Calu3 (cell line): ENCODE measurements around the gene TLE2. TPM values are rescaled to one million over a fixed set of nuclear protein-coding genes. Genes with fewer than 3 reads are reported as not detected.

Experiments
- BruUV-seq: library from RNA; stranded (reverse); fragments of 400-500 nt; replicated peaks from 2 replicates; lab custom pipeline; 2021; lab: Mats Ljungman, UMichigan
- CTCF ChIA-PET: fragments of 300-600 bp; sonication (Branson Sonifier 250); formaldehyde crosslinking; loops from one replicate; lab custom pipeline; 2022; ENCODE audit warnings: antibody characterized with exemption; lab: Charles Lee
- DNase-seq: peaks from one replicate; pipeline ENCODE4 v3.0.0; 2022
- H3K27ac Mint-ChIP-seq: one replicate; pipeline ENCODE4 v1.8.0; 2022; ENCODE audit warnings: mixed read lengths; ENCODE audit not compliant: unreplicated experiment
- H3K27me3 Mint-ChIP-seq: one replicate; pipeline ENCODE4 v1.8.0; 2022; ENCODE audit warnings: mixed read lengths; ENCODE audit not compliant: unreplicated experiment
- H3K36me3 Mint-ChIP-seq: one replicate; pipeline ENCODE4 v1.8.0; 2022; ENCODE audit warnings: mild to moderate bottlenecking, moderate library complexity, mixed read lengths; ENCODE audit not compliant: insufficient read depth, unreplicated experiment
- H3K4me1 Mint-ChIP-seq: one replicate; pipeline ENCODE4 v1.8.0; 2022; ENCODE audit warnings: mild to moderate bottlenecking, low read depth, mixed read lengths; ENCODE audit not compliant: unreplicated experiment
- H3K4me3 Mint-ChIP-seq: one replicate; pipeline ENCODE4 v1.8.0; 2022; ENCODE audit warnings: mild to moderate bottlenecking, low read depth, moderate library complexity, mixed read lengths; ENCODE audit not compliant: unreplicated experiment
- H3K9me3 Mint-ChIP-seq: one replicate; pipeline ENCODE4 v1.8.0; 2022; ENCODE audit warnings: low read depth, mixed read lengths; ENCODE audit not compliant: unreplicated experiment
- CTCF ChIP-seq: fragments of 200-600 bp; IDR thresholded peaks from one replicate; pipeline ENCODE4 v1.8.0; 2022; ENCODE audit warnings: antibody characterized with exemption; ENCODE audit not compliant: unreplicated experiment
- intact Hi-C: fragments of 100-400 bp; cut with micrococcal nuclease; formaldehyde crosslinking; loops from one replicate; pipeline ENCODE4 v1.10.0; 2022; ENCODE audit not compliant: unreplicated experiment
- total RNA-seq: library from RNA; stranded (reverse); gene quantifications from 2 replicates; pipeline ENCODE4 v1.2.3, GENCODE V29; 2022

The TLE2 gene
- total RNA-seq, 1 experiment from 2014 or later: 8.5 TPM

- H3K4me3 Mint-ChIP-seq: no peak overlapping the region
- no peaks in the 10 kb centered on the region for H3K9me3 Mint-ChIP-seq
- peaks cover 20% of the 10 kb centered on the region for H3K4me1 Mint-ChIP-seq
- H3K27me3 Mint-ChIP-seq: peaks cover 41% of the 10 kb centered on the region
- H3K27ac Mint-ChIP-seq: no peak overlapping the region
- intact Hi-C loops: no loop called here
- no peaks in the 10 kb centered on the region for H3K36me3 Mint-ChIP-seq
- no peak for TF ChIP-seq CTCF
- BruUV-seq: no TSS peak
- CTCF ChIA-PET: no interaction called here
- DNase-seq: no peak
Measured at GRCh38 chr19:3027292-3027691, 1.8 kb downstream of the TLE2 start.

- intact Hi-C loops: no loop called here
- no peak for TF ChIP-seq CTCF
- no peak for DNase-seq
- Mint-ChIP-seq H3K27ac (no peak overlapping the region), H3K4me3 (no peak overlapping the region), H3K9me3 (no peaks in the 10 kb centered on the region), H3K4me1 (peaks cover 18% of the 10 kb centered on the region), H3K36me3 (no peaks in the 10 kb centered on the region), H3K27me3 (peaks cover 36% of the 10 kb centered on the region)
- CTCF ChIA-PET: no interaction called here
- no TSS peak for BruUV-seq
Measured at GRCh38 chr19:3026768-3027167, 2.3 kb downstream of the TLE2 start.

- Mint-ChIP-seq H3K4me3 (no peak overlapping the region), H3K36me3 (no peaks in the 10 kb centered on the region), H3K9me3 (no peaks in the 10 kb centered on the region), H3K27me3 (peaks cover 24% of the 10 kb centered on the region), H3K4me1 (peaks cover 5% of the 10 kb centered on the region), H3K27ac (no peak overlapping the region)
- no peak for TF ChIP-seq CTCF
- CTCF ChIA-PET: no interaction called here
- BruUV-seq: no TSS peak
- intact Hi-C loops: no loop called here
- DNase-seq: no peak
Measured at GRCh38 chr19:3025549-3025886, 3.6 kb downstream of the TLE2 start.

GRCh38 chr19:3024870-3025548, 4.1 kb downstream of the TLE2 start:
- Mint-ChIP-seq H3K36me3 (no peaks in the 10 kb centered on the region), H3K27ac (no peak overlapping the region), H3K9me3 (no peaks in the 10 kb centered on the region), H3K27me3 (peaks cover 19% of the 10 kb centered on the region), H3K4me1 (no peaks in the 10 kb centered on the region), H3K4me3 (no peak overlapping the region)
- no peak for TF ChIP-seq CTCF
- intact Hi-C loops: no loop called here
- BruUV-seq: no TSS peak
- CTCF ChIA-PET: no interaction called here
- DNase-seq: no peak
